ENCODE measurements around the gene FAM43A.
A peak's percentile ranks its signal among the peaks of the same experiment; 100 is the strongest.

The FAM43A gene

GRCh38 chr3:194685718-194686413 is at the start of gene FAM43A:
TSS of gene FAM43A (plus strand) at chr3:194685883. CDS start at chr3:194686827, 944 bp downstream.
- DNase-seq = peak; percentile 83 to 91 (median 90)

GRCh38 chr3:194637066-194637465 is 48.6 kb upstream of the FAM43A start:
- no peak for DNase-seq

GRCh38 chr3:194637541-194638400 is 47.9 kb upstream of the FAM43A start:
- DNase-seq = no peak

GRCh38 chr3:194638991-194639605 is 46.6 kb upstream of the FAM43A start:
- no peak for DNase-seq

- no peak for DNase-seq
These were observed 44.9 kb upstream of the FAM43A start for GRCh38 chr3:194640829-194641228.

GRCh38 chr3:194642769-194643168 is 42.9 kb upstream of the FAM43A start:
- DNase-seq = no peak

- no peak for DNase-seq
These were observed 37.9 kb upstream of the FAM43A start for GRCh38 chr3:194647747-194648146.

- DNase-seq = no peak
These were observed 31.2 kb upstream of the FAM43A start for GRCh38 chr3:194654443-194654842.

- no peak for DNase-seq
These were observed 28.2 kb upstream of the FAM43A start for GRCh38 chr3:194657439-194657838.

- no peak for DNase-seq
These were observed 27.0 kb upstream of the FAM43A start for GRCh38 chr3:194658477-194659242.

GRCh38 chr3:194659778-194660177 is 25.9 kb upstream of the FAM43A start:
- DNase-seq = no peak

GRCh38 chr3:194661374-194661773 is 24.3 kb upstream of the FAM43A start:
- DNase-seq = no peak

GRCh38 chr3:194661946-194662345 is 23.7 kb upstream of the FAM43A start:
- DNase-seq = no peak

- no peak for DNase-seq
These were observed 20.8 kb upstream of the FAM43A start for GRCh38 chr3:194664857-194665256.

GRCh38 chr3:194667363-194667762 is 18.3 kb upstream of the FAM43A start:
- no peak for DNase-seq

- DNase-seq = peak in 2 of 3 experiments; percentile 33 to 76
These were observed 14.2 kb upstream of the FAM43A start for GRCh38 chr3:194671511-194671899.

- peak; percentile 97 to 100 (median 99) for DNase-seq
These were observed 13.5 kb upstream of the FAM43A start, which contains the start of gene LSG1 for GRCh38 chr3:194671900-194672808. TSS of gene LSG1 (minus strand) at chr3:194672191. CDS start at chr3:194672162, 29 bp downstream.

- peak; percentile 16 to 75 (median 51) for DNase-seq
These were observed 12.8 kb upstream of the FAM43A start for GRCh38 chr3:194672876-194673275.

GRCh38 chr3:194673761-194674160 is 11.9 kb upstream of the FAM43A start:
- no peak for DNase-seq

- no peak for DNase-seq
These were observed 10.5 kb upstream of the FAM43A start for GRCh38 chr3:194675081-194675640.

- DNase-seq = no peak
These were observed 10.0 kb upstream of the FAM43A start for GRCh38 chr3:194675680-194676079.
